ENCODE measurements around the gene HIVEP3.

The HIVEP3 gene

GRCh38 chr1:41618871-41619270, 299.9 kb downstream of the HIVEP3 start:
- Histone ChIP-seq H3K9me3 (ENCODE audit: insufficient read depth, low read depth, low read length) (no peaks in the 10 kb centered on the region), H3K27me3 (ENCODE audit: insufficient read depth, low read length, poor library complexity, severe bottlenecking) (no peaks in the 10 kb centered on the region), H3K79me2 (ENCODE audit: insufficient read depth, low read length) (no peaks in the 10 kb centered on the region), H3F3A (ENCODE audit: low read depth) (no peaks in the 10 kb centered on the region), H3K9ac (ENCODE audit: low read depth, low read length, poor library complexity, severe bottlenecking) (no peak overlapping the region), H3K36me3 (ENCODE audit: insufficient read depth, low read length) (no peaks in the 10 kb centered on the region), H2AFZ (ENCODE audit: low read length) (no peak overlapping the region), H4K20me1 (ENCODE audit: insufficient read depth, low read length, poor library complexity, severe bottlenecking) (no peaks in the 10 kb centered on the region), H3K4me3 (ENCODE audit: low read length, poor library complexity, severe bottlenecking) (no peak overlapping the region), H3K4me2 (ENCODE audit: low read depth, low read length, poor library complexity, severe bottlenecking) (no peak overlapping the region), H3K4me1 (ENCODE audit: insufficient read depth, low read length, poor library complexity, severe bottlenecking) (peaks cover 10% of the 10 kb centered on the region), H3K9me2 (replicated peaks; ENCODE audit: low read depth, low read length) (no peaks in the 10 kb centered on the region)
- no peak for TF ChIP-seq CTCF (conservative IDR thresholded peaks at IDR 0.05; ENCODE audit: low read length)
- TF ChIP-seq EZH2phosphoT487 (IDR thresholded peaks at IDR 0.05; ENCODE audit: borderline replicate concordance) = no peak

- H3K9me3 ChIP-seq (ENCODE audit: insufficient read depth, low read depth, low read length) = no peaks in the 10 kb centered on the region
- no peaks in the 10 kb centered on the region for H3K9me2 ChIP-seq (replicated peaks; ENCODE audit: low read depth, low read length)
- no peak for TF ChIP-seq EZH2phosphoT487 (IDR thresholded peaks at IDR 0.05; ENCODE audit: borderline replicate concordance)
- TF ChIP-seq CTCF (conservative IDR thresholded peaks at IDR 0.05; ENCODE audit: low read length) = no peak
- H3K79me2 ChIP-seq (ENCODE audit: insufficient read depth, low read length) = no peaks in the 10 kb centered on the region
- H3K9ac ChIP-seq (ENCODE audit: low read depth, low read length, poor library complexity, severe bottlenecking) = no peak overlapping the region
- H3K27me3 ChIP-seq (ENCODE audit: insufficient read depth, low read length, poor library complexity, severe bottlenecking) = no peaks in the 10 kb centered on the region
- H3K4me2 ChIP-seq (ENCODE audit: low read depth, low read length, poor library complexity, severe bottlenecking) = no peak overlapping the region
- H3K4me3 ChIP-seq (ENCODE audit: low read length, poor library complexity, severe bottlenecking) = no peak overlapping the region
- H3K36me3 ChIP-seq (ENCODE audit: insufficient read depth, low read length) = no peaks in the 10 kb centered on the region
- no peak overlapping the region for H2AFZ ChIP-seq (ENCODE audit: low read length)
- no peaks in the 10 kb centered on the region for H4K20me1 ChIP-seq (ENCODE audit: insufficient read depth, low read length, poor library complexity, severe bottlenecking)
- no peaks in the 10 kb centered on the region for H3F3A ChIP-seq (ENCODE audit: low read depth)
- peaks cover 8% of the 10 kb centered on the region for H3K4me1 ChIP-seq (ENCODE audit: insufficient read depth, low read length, poor library complexity, severe bottlenecking)
Measured at GRCh38 chr1:41618066-41618825, 300.5 kb downstream of the HIVEP3 start.

GRCh38 chr1:41617336-41617735, 301.4 kb downstream of the HIVEP3 start:
- Histone ChIP-seq H3K4me3 (ENCODE audit: low read length, poor library complexity, severe bottlenecking) (no peak overlapping the region), H3K4me1 (ENCODE audit: insufficient read depth, low read length, poor library complexity, severe bottlenecking) (peaks cover 3% of the 10 kb centered on the region), H4K20me1 (ENCODE audit: insufficient read depth, low read length, poor library complexity, severe bottlenecking) (no peaks in the 10 kb centered on the region), H3K9ac (ENCODE audit: low read depth, low read length, poor library complexity, severe bottlenecking) (no peak overlapping the region), H3F3A (ENCODE audit: low read depth) (no peaks in the 10 kb centered on the region), H3K4me2 (ENCODE audit: low read depth, low read length, poor library complexity, severe bottlenecking) (no peak overlapping the region), H3K27me3 (ENCODE audit: insufficient read depth, low read length, poor library complexity, severe bottlenecking) (no peaks in the 10 kb centered on the region), H3K79me2 (ENCODE audit: insufficient read depth, low read length) (no peaks in the 10 kb centered on the region), H2AFZ (ENCODE audit: low read length) (no peak overlapping the region), H3K36me3 (ENCODE audit: insufficient read depth, low read length) (no peaks in the 10 kb centered on the region), H3K9me2 (replicated peaks; ENCODE audit: low read depth, low read length) (no peaks in the 10 kb centered on the region), H3K9me3 (ENCODE audit: insufficient read depth, low read depth, low read length) (no peaks in the 10 kb centered on the region)
- TF ChIP-seq EZH2phosphoT487 (IDR thresholded peaks at IDR 0.05; ENCODE audit: borderline replicate concordance) (no peak), CTCF (conservative IDR thresholded peaks at IDR 0.05; ENCODE audit: low read length) (no peak)

All from Loucy (cell line).